Measurements from ENCODE around the gene KCTD18.

DNA sequence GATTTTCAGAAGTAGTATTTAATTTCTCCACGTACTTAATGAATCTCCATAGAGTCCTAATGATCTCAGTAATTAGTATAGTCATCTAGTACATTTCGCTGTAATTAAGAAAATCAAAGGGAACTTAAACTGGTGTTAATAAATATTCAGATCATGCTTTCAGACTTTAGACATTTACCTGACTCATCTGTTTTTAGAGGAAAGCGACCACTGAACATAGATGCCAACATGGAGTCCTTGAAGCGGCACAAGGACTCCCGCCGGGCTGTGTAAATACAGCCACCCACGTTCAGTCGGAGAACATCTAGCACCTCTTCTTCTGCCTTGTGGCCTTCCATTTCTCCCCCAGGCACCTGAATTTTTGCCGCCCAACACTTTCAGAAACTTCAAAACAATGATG, 3.2 kb downstream of the KCTD18 start:
- TF ChIP-seq, protein P1, sequence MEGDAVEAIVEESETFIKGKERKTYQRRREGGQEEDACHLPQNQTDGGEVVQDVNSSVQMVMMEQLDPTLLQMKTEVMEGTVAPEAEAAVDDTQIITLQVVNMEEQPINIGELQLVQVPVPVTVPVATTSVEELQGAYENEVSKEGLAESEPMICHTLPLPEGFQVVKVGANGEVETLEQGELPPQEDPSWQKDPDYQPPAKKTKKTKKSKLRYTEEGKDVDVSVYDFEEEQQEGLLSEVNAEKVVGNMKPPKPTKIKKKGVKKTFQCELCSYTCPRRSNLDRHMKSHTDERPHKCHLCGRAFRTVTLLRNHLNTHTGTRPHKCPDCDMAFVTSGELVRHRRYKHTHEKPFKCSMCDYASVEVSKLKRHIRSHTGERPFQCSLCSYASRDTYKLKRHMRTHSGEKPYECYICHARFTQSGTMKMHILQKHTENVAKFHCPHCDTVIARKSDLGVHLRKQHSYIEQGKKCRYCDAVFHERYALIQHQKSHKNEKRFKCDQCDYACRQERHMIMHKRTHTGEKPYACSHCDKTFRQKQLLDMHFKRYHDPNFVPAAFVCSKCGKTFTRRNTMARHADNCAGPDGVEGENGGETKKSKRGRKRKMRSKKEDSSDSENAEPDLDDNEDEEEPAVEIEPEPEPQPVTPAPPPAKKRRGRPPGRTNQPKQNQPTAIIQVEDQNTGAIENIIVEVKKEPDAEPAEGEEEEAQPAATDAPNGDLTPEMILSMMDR (IDR thresholded peaks at IDR 0.05): no peak
- no peak for TF ChIP-seq EP300 (IDR thresholded peaks at IDR 0.05)
